Panc1 (cell line): Measurements from ENCODE around the gene KCNMA1.

Experiments used
- CTCF ChIP-seq: fragments of 450-650 bp; IDR thresholded peaks from 2 replicates; pipeline ENCODE4 v1.5.1; 2017; ENCODE audit warnings: mild to moderate bottlenecking
- POLR2AphosphoS5 ChIP-seq: IDR thresholded peaks from 2 replicates; pipeline ENCODE4 v1.6.1; 2012; ENCODE audit warnings: mild to moderate bottlenecking, low read depth, low read length, moderate library complexity
- REST ChIP-seq, 2 experiments: IDR thresholded peaks; 2 replicates each; pipeline ENCODE4 v1.6.1; 2011 to 2012; ENCODE audit warnings: low read depth in 2 of 2, control low read depth in 1 of 2, low read length in 1 of 2, mild to moderate bottlenecking in 1 of 2, moderate library complexity in 1 of 2; ENCODE audit not compliant: insufficient read depth in 1 of 2
- SIN3A ChIP-seq: IDR thresholded peaks from 2 replicates; pipeline ENCODE4 v1.6.1; 2012; ENCODE audit warnings: low read depth, mild to moderate bottlenecking, low read length, moderate library complexity, borderline replicate concordance; ENCODE audit not compliant: insufficient read depth

GRCh38 chr10:77010430-77010829 is 627.2 kb downstream of the KCNMA1 start:
- no peak for TF ChIP-seq CTCF
- no peak for TF ChIP-seq POLR2AphosphoS5
- no peak for TF ChIP-seq REST (IDR thresholded peaks at IDR 0.05; ENCODE audit: insufficient read depth in 1 of 2, low read depth in 2 of 2, low read length in 1 of 2)
- TF ChIP-seq SIN3A = no peak
